Measurements from ENCODE around the gene ELFN2.
"Not testable (repeated sequence)": the region's sequence is repeated elsewhere in the genome, so short reads cannot be mapped to it uniquely, and the experiment has no call there.

Gene ELFN2

GRCh38 chr22:37335806-37336199 is 91.5 kb downstream of the ELFN2 start:
- DNase-seq (ENCODE audit: low read depth in 2 of 2): no peak

DNA sequence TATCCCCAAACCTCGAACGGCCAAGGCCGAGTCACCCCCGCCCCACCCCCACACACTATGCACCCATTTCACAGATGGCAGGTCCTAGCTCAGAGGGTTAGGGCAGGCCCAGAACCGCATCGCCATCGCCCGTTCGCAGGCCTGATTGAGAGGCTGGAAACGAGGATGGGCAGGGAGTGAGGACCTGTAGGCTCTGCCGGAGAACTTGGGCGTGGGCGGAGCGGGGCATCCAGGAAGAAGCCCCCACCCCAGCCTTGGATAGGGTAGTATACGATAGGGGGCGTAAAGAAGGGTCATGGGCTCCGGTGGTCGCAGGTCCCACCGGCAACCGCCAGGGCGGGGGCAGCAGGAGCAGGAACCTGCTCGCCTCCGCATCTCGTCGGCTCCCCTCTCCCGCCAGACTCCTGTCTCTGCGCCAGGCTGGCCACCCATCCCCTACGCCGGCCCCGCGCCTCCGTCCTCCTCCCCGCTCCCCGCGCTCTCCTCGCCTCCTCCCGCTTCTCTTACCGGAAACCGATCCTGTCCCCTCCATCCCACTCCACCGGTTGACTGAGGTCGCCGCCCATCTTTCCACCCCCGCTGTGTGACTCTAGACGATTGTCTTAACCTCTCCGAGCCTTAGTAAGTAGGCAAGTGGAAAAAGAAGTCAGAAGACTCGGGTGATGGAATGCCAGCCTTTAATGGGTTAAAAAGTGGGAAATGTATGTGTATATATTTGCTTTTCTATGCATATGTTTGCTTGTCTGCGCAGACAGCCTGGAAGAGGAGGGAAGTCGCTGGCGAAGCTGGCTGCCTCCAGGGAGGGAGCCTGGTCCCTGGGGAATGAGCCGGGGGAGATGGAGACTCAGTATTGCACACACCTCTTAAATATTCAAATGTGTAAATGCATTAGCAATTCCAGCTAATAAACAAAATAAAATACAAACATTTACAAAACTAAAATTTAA is 92.1 kb downstream of the ELFN2 start:
- DNase-seq (ENCODE audit: low read depth in 2 of 2): no peak

GRCh38 chr22:37334461-37334858 is 92.8 kb downstream of the ELFN2 start:
- no peak for DNase-seq (ENCODE audit: low read depth in 2 of 2)

DNA sequence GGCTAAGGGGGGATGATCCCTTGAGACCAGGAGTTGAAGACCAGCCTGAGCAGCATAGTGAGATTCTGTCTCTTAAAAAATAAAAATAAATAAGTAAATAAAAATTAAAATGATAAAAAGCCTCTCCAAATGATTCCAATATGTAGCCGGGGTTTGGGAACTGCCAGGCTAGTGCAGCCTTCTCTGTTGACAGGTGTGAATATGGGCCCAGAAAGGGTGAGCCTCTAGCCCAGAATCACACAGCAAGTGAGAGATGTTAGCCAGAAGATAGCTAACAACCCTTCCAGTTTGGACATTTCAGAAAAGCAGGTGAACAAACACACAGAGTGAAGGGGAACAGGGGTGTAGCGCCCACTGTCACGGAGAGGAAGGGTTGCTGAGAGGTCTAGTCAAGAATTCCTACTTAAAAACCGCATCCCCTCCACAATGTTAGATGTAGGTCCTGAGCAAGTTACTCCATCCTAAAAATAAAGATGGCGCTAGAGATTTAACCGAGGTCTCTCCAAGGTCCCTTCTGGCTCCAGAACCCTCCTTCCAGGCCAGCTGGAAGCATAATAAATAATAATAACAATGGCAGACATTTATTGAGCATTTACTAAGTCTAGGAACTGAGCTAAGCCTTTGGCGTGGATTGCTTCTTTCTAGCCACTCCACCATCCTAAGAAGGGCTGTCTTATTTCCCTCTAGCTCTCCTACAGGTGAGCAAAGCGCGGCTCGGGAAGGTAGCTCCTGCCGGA is 93.4 kb downstream of the ELFN2 start:
- no peak for DNase-seq (ENCODE audit: low read depth in 2 of 2)

GRCh38 chr22:37331856-37332536 is 95.3 kb downstream of the ELFN2 start:
- DNase-seq (ENCODE audit: low read depth in 2 of 2): no peak

DNA sequence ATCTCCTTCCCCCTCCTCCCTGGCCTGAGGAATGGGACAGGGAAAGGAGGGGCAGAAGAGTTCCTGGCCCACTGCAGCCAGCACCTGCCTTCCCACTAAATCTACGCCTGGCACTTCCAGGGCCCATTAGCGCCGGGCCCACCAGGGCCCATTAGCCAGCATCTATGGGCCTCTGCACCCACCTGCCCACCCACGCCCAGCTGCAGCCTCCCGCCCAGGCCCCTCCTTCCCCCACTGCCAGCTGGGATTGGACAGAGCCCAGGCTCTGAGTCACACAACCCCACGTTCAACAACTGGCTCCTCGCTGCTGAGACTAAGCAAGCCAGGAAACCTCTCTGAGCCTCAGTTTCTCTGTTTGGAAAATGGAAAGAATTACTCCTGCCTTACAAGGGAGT is 96.2 kb downstream of the ELFN2 start:
- no peak for DNase-seq (ENCODE audit: low read depth in 2 of 2)

GRCh38 chr22:37330200-37331033 is 96.9 kb downstream of the ELFN2 start:
- no peak for DNase-seq (ENCODE audit: low read depth in 2 of 2)

GRCh38 chr22:37329238-37330140 is 97.8 kb downstream of the ELFN2 start:
- DNase-seq (ENCODE audit: low read depth in 2 of 2): no peak

- DNase-seq (ENCODE audit: low read depth in 2 of 2): not testable (repeated sequence)
These were observed 98.6 kb downstream of the ELFN2 start for GRCh38 chr22:37328538-37329237.

DNA sequence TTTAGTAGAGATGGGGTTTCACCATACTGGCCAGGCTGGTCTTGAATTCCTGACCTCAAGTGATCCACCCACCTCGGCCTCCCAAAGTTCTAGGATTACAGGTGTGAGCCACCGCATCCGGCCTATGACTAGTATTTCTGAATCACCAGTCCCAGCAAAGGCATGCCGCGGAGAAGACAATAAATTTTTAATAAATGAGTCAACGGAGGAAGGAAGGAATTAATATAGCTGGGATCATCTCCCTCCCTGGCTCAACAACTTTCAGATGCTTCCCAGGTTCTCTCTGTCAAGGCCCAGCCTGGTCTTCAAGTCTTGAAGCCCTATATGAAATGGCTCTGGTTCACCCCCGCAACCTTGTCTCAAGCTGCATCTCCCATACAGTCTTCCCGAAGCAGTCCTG is 99.3 kb downstream of the ELFN2 start:
- no peak for DNase-seq (ENCODE audit: low read depth in 2 of 2)

DNA sequence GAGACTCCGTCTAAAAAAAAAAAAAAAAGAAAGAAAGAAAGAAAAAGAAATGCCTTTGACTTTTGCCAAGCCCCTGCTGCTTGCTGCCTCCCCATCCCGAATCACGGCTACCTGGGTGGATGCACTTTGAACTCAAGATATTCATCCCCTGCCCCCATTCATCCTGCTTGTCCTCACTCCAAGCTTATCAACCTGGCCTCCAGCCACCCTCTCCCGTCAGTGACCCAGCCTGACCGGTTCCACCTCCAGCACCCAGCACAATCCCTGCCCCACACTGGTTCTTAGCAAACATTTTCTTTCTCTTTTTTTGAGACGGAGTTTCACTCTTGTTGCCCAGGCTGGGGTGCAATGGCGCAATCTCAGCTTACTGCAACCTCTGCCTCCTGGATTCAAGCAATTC is 100.6 kb downstream of the ELFN2 start:
- no peak for DNase-seq (ENCODE audit: low read depth in 2 of 2)

DNA sequence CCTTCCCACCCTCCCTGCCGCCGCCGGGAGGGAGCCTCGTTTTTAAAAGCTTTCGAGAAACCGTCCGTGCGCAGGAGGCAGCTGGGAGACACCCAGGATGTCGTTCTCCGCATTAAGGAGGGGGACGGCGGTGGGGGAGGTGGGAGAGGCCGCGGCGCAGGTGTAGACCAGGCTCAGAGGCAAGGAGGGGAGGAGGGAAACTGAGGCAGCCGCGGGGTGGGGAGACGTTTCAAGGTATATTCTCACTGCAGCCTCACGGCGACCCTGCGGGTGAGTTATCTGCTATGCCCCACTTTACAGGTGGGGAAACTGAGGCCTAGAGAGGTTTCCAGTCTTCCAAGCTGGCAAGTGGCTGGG is 102.3 kb downstream of the ELFN2 start:
- DNase-seq (ENCODE audit: low read depth in 2 of 2): no peak

DNA sequence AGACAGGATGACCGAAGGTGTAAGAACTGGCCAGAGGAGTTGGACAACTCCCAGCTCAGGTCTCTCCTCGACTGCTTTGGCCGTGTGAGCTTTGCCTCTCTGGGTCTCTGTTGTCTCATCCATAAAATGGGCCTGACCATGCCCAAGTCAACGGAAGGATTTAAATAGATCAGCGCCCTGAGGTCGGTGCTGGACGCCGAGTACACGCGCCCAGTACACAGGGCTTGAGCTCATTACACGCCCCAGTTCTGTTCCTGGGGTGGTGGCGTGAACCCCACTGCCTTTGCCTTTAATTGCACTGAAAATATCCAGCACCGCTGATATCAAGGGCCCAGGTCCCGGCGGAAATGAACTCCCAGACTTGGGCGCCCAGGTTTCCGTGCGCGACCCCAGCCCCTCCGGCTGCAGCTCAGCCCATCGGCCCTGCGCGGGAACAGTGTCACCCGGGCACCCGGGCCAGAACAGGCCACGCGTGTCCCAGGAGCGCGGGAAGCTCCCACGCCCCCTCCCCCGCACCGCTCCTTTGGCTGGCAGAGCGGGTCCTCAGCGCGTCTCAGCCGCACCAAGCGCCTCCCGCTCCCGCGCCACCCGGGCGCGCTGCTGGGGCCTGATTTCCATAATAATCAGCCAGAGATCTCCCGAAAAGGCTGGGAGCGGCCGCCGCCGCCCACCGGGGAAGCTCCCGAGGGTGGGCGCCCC is 102.8 kb downstream of the ELFN2 start:
- DNase-seq (ENCODE audit: low read depth in 2 of 2): no peak

GRCh38 chr22:37320726-37321677 is 106.3 kb downstream of the ELFN2 start:
- no peak for DNase-seq (ENCODE audit: low read depth in 2 of 2)

DNA sequence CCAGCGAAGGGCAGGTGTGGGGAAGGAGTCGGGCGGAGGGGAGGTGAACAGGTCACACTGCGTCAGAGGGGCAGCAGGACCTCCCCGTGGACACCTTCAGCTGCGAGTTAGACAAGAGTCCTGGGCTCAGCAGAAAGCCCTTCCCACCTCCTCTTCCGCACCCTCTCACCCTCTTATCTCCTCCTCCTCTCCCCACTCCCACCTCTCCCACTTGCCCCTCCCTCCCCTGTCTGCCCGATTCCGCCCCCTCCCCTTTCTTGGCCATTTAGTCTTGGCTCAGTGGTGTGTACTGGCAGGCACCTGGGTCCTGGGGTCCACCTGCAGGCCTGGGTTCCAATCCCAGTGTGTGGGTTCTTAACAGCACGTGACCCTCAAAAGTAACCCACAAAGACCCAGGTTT is 107.8 kb downstream of the ELFN2 start:
- DNase-seq (ENCODE audit: low read depth in 2 of 2): no peak

- no peak for DNase-seq (ENCODE audit: low read depth in 2 of 2)
These were observed 108.7 kb downstream of the ELFN2 start for GRCh38 chr22:37318364-37319109.
